HG02588 (cell line): ENCODE data around the gene CD300E.

Experiments used
- ATAC-seq: cut with Tn5 transposase; IDR thresholded peaks from one replicate; pipeline ENCODE4 v1.9.1; 2021; ENCODE audit warnings: mild to moderate bottlenecking, moderate library complexity; ENCODE audit not compliant: unreplicated experiment

Gene CD300E

DNA sequence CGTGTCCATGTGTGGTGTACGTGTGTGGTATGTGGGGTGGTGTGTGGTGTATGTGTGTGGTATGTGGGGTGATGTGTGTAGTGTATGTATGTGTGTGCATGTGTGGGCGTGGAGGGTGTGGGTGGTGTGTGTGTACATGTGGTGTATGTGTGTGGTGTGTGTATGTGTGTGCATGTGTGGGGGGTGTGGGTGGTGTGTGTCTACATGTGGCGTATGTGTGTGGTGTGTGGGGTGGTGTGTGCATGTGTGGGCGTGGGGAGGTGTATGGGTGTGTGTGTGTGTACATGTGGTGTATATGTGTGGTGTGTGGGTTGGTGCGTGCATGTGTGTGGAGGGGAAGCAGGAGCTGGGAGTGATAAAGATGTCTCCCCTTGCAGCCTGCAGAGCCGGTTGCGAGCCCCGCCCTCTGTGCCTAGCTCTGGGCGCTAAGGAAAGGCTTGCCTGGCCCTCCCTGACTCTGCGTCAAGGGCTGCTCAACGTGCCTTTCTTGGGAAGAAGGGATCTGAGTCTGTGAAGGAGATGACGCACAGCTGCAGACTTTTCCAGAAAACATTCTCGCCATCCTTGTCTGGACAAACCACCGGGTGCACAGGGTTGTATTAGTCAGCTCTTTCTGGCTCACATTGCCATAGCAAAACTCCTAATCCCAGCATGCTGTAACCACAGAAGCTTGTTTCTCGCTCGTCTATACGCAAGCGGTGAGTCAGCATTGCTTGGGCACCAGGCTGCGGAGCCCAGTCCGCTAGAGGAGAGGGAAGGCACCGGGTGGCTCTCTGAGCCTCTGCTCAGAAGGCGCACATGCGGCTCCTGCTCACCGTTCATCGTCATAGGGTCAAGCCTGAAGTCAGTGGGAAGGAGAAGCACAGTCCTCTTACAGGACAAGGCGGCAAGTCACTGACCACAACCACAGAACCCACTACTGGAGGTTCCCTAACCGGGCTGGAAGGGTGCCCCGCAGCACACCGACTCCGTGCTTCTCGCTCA, 54.2 kb downstream of the CD300E start:
- ATAC-seq, result no peak

DNA sequence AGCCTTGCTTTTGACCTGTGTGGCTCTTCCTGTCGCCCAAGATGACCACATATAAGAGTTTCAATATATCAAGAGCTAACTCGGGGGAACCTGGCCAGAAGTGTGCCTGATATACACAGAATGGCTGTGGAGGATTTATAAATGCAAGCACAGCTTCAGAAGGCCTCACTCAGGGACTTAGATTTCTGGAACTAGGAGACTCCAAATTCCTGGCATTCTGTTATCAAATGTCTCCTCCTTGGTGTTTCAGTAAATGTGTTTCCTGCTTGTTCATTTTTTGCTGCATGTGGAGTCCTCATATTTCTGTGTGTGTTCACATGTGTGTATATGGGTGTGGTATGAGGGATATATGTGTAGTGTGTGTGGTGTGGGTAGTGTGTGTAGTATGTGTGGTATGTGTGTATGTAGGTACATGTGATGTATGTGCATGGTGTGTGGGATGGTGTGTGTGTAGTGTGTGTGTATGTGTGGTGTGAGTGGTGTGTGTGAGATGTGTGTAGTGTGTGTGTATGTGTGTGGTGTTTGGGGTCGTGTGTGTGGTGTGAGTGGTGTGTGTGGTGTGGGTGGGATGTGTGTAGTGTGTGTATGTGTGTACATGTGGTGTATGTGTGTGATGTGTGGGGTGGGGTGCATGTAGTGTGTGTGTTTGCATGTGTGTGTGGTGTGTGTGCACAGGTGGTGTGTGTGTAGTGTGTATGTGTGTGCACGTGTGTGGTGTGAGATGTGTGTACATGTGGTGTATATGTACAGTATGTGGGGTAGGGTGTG, 55.2 kb downstream of the CD300E start:
- ATAC-seq, result no peak

DNA sequence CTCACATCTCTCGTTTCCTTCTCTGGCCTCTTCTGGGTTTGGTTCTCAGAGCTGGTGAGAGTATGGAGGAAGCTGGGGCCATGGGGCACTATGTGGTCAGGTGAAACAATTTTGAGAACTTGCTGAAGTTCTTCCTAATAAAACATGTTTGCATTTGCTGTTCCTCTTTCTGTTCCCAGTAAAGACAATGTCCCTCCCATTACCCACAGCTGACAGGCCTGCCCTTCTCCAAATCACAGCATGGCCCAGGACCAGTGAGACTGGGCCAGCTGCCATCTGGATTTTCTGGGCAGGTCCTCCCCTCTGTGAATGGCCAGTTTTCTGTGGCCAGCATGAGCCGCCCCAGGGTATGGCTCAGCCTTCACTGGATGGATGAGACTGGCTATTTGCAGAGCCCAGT, 56.1 kb downstream of the CD300E start, which contains the start of gene CD300H:
Gene CD300H, minus strand, starts transcription at position 113 of the 400 bp plus-strand sequence.
- ATAC-seq, result no peak

DNA sequence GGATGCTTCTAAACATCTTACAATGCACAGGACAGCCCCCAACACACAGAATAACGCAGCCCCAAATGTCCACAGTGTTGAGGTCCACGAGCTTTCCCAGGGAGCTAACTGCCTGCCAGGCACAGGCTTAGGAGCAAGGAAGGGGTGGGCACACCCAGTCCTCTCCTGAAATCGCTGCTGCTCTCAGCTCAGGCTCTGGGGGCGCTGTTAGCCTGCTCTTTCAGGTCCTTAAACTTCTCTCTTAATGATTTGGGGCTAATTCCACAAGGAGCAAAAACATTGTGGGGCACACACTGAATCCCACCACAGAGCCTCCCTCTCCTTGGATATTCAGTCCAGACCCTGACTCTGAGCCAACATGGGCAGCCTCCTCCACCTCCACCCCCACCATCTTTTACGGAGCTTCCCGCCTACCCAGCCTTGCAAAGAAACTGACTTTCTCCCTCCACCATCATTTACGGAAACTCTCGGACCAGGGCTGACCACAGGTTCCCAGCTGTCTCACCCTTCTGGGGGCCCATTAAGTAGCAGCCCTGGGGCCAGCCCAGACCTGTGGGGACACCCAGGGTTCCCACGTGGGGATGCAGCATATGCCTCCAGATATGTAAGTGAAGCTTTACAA, 57.3 kb downstream of the CD300E start:
- no peak for ATAC-seq

DNA sequence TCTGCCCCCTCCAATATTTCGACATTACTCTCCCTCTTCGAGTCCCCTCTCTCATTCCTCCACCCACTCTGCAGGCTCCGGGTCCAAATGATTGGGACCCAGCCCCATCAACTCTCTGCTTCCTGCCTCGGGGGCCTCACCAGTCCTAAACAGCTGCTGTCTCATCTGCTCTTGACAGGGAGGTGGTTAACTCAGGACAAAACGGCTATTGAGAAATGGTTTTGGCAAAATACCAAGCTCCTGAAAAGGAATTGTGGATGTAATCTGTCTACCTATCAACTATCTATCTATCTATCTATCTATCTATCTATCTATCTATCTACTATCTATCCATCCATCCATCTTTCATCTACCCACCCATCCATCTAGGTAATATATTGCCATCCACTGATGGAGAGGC, 58.4 kb downstream of the CD300E start:
- ATAC-seq, result no peak

DNA sequence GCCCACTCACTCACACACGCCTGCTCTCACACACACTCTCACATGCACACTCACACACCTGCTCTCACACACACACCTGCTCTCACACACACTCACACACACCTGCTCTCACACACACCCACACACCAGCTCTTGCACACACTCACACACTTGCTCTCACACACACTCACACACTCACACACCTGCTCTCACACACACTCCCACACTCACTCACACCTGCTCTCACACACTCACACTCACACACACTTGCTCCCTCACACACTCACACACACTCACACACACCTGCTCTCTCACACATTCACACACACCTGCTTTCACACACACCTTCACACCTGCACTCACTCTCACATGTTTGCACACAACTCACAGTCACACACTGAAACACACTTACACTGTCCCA, 60.2 kb downstream of the CD300E start:
- no peak for ATAC-seq

DNA sequence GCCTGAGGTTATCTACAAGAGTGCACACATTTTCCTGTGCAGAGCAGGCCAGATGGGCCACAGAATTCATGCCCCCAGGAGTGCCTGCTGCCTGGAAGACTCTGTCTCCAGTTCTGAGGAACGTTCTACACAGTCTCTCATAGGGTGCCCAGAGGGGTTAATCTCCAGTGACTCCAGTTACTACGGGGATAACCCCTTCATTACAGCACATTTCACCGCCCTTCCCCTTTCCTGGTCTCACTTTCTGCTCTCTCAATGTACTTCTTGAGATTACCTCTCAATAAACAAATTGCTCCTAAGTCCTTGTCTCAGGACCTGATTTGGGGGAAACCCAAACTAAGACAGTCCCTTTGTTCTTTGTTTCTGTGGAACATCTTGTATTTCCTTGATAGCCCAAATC, 62.0 kb downstream of the CD300E start:
- ATAC-seq, result no peak
